ENCODE measurements around the gene MKNK1.

Gene MKNK1

DNA sequence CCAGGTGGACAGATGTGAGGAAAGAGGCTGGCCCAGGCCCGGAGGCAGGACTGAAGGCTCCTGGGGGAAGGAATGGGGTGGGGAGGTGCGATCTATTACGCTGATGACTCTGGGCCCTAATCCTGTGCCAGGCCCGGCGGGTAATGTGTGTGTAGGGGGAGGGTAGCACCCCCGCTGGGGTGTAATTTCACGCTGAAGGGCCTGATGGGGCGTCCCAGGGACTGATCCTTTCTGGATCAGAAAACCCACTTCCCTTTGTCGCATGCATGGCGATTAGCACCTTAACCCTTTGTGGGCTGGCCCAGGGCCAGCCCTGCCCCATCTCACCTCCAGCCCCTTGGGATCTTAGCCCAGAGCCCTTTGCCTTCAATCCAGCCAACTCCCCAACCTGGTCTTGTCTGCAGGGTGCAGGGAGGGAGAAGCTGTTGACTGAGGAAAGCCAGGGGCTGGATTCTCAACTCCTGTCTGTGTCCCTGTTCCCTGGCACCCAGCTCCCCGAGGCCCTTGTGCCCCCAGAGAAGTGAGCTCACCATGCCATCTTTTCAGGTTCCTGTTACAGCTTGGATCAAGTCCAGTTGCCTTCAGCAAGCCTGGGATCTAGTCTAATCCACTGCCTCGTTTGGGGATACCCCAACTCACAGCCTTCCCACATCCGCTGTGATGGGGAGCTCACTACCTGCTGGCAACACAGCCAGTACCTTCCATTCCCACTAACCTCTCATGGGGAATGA, 78.7 kb downstream of the MKNK1 start:
- no peak for DNase-seq (ENCODE audit: low read depth in 1 of 2, low spot score in 1 of 2)

- DNase-seq (ENCODE audit: low read depth in 1 of 2, low spot score in 1 of 2), result no peak
Observed at GRCh38 chr1:46524843-46525242, 79.2 kb downstream of the MKNK1 start.

GRCh38 chr1:46523496-46524353, 80.3 kb downstream of the MKNK1 start:
- DNase-seq (ENCODE audit: low read depth in 1 of 2, low spot score in 1 of 2), result no peak

DNA sequence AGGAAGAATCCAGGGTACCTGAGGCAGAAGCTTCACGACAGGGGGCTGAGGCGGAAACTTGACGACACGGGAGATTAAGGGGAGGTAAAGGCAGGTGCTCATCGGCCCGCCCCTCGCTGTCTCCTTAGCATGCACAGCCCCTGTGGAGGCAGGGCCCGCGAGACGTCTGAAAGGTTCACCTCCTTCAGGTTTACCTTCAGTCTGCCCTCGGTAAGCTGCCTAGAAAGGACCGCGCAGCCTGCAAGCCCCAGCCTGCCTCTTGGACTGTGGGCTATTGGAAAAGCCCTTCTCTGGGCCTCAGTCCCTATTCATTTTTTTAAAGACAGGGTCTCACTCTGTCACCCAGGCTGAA, 81.1 kb downstream of the MKNK1 start:
- no peak for DNase-seq (ENCODE audit: low read depth in 1 of 2, low spot score in 1 of 2)

DNA sequence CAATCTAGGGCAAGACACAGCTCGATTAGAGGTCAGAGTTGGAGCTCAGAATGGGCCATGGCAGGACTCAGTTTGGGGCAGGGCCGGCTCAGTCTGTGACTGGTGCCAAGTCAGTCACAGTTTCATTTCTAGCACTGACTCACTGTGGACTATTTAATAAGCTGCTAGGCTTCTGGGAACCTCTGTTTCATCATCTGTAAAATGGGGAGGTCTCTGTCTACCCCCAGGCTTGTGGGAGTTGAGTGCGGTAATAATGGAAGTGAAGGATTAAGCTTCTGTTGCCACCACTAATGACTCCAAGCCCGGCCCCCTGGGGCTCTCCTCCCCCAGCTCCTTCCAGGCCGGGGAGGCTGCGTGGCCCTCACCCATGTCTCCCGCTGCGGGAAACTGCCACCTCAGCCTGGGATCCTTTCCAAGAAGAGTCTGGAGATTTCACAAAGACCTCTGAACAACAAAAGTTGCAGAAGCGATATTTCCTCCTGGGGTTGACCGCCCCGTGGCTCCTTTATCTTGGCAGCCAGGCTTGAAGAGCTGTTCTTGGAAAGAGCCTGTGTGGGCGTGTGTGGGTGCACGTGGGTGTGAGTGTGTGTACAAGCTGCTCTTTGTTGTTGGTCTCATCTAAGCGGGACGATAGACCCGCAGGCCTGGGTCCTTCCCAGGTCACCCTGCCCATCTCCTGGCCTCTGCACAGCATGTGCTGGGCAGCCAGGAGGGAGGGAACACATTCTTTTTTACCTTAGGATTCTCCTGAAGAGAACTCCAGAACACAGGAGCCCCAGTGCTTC, 81.7 kb downstream of the MKNK1 start:
- no peak for DNase-seq (ENCODE audit: low read depth in 1 of 2, low spot score in 1 of 2)

DNA sequence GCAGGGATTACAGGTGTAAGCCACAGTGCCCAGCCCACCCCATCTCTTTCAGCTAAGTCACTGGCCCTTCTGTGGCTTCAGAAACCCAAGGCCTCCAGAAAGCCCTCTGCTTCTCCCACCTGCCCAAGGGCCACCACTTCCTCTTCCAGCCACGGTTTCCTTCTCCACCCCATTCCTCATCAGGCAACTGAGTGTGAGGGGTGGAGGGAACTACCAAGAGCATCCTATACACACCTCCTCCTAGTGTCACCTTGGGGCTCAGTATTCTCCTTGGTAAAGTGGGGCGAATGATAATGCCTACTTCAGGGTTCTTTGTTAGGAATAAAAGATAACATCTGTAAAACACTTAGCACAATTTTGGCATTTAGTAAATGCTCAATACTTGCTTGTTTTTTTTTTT, 82.7 kb downstream of the MKNK1 start:
- no peak for DNase-seq (ENCODE audit: low read depth in 1 of 2, low spot score in 1 of 2)

- no peak for DNase-seq (ENCODE audit: low read depth in 1 of 2, low spot score in 1 of 2)
Observed at GRCh38 chr1:46520063-46520911, 83.8 kb downstream of the MKNK1 start.

GRCh38 chr1:46519209-46519608, 84.9 kb downstream of the MKNK1 start:
- DNase-seq (ENCODE audit: low read depth in 1 of 2, low spot score in 1 of 2), result no peak

- DNase-seq (ENCODE audit: low read depth in 1 of 2, low spot score in 1 of 2), result no peak
Observed at GRCh38 chr1:46517932-46518498, 86.1 kb downstream of the MKNK1 start.

- no peak for DNase-seq (ENCODE audit: low read depth in 1 of 2, low spot score in 1 of 2)
Observed at GRCh38 chr1:46517010-46517600, 87.0 kb downstream of the MKNK1 start.

- no peak for DNase-seq (ENCODE audit: low read depth in 1 of 2, low spot score in 1 of 2)
Observed at GRCh38 chr1:46516200-46516950, 87.7 kb downstream of the MKNK1 start.

GRCh38 chr1:46515576-46515975, 88.5 kb downstream of the MKNK1 start:
- no peak for DNase-seq (ENCODE audit: low read depth in 1 of 2, low spot score in 1 of 2)

GRCh38 chr1:46513536-46513935, 90.5 kb downstream of the MKNK1 start:
- DNase-seq (ENCODE audit: low read depth in 1 of 2, low spot score in 1 of 2), result no peak

DNA sequence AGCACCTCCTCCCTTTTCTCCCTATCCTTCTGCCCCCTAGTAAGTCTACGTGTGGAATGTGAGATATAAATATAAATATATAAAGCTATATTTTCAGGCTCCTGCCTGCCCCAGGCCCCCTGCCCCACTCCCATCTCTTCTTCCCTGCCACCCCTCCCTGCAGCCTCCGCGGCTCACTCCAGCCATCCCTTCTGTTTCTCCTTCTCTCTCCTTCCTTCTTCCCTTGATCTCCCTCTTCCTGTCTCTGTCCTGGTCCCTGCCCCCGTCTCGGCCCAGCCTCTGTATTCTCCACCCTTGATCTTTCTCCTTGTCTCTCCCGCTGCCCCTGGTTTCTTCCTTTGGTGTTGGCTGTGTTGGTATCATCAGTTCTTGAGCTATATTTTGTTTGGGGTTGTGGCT, 91.3 kb downstream of the MKNK1 start:
- no peak for DNase-seq (ENCODE audit: low read depth in 1 of 2, low spot score in 1 of 2)

GRCh38 chr1:46512135-46512791, 91.8 kb downstream of the MKNK1 start:
- DNase-seq (ENCODE audit: low read depth in 1 of 2, low spot score in 1 of 2), result no peak

GRCh38 chr1:46510998-46511365, 93.1 kb downstream of the MKNK1 start:
- DNase-seq (ENCODE audit: low read depth in 1 of 2, low spot score in 1 of 2), result no peak

DNA sequence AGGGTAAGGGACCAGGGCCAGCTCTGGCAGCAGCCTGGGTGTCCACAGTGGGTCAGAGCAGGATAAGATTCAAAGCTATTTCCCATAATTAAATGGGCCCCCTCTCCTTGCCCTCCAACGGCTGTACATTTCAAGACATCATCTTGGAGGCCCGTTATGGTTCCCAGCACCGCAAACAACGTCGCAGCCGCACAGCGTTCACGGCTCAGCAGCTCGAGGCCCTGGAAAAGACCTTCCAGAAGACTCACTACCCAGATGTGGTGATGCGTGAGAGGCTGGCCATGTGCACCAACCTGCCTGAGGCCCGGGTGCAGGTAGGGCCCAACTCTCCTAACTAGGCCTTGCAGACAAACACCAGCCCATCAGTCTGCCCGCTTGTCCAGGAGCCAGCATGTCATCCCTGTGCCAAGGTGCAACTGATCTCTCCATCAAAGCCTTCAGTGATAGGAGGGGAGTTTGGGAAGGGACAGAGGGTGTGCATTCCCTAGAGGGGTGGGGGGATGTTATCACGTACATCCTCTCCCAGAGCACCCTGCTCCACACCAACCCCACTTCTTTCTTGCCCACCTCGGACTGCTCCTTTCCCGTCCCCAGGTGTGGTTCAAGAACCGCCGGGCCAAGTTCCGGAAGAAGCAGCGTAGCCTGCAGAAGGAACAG, 93.6 kb downstream of the MKNK1 start:
- no peak for DNase-seq (ENCODE audit: low read depth in 1 of 2, low spot score in 1 of 2)

DNA sequence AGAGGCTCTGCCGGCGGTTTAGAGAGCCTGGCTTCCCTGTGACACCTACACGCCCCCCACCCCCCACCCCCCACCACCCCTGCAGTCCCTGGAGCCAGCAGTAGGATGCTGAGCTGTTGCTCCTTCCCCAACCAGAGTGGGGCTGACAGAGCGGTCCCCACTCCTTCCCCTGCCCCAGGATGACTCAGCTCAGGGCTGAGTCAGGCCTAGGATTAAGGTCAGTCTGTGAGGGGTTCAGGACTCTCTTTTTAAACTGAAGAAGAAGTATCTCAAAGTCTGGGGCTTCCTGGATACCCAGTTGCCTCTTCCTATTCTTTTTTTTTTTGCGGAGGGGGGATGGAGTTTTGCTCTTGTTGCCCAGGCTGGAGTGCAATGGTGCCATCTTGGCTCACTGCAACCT, 95.3 kb downstream of the MKNK1 start:
- DNase-seq (ENCODE audit: low read depth in 1 of 2, low spot score in 1 of 2), result no peak

Measured in stimulated activated CD4-positive, alpha-beta T cell treated with anti-CD3 and anti-CD28 coated beads, Interleukin-15, amount 100 ng/mL, for 1 hour (primary cell).